Activated T-cell treated with anti-CD3 and anti-CD28 coated beads, Interleukin-2, amount 50 U/mL, for 48 hours (primary cell): Measurements from ENCODE around the gene ERF.

Experiments
- DNase-seq, 2 experiments: peaks; one replicate each; pipeline ENCODE4 v3.0.0-alpha.2; 2020

Gene ERF

GRCh38 chr19:42254850-42255765 lies at the start of gene ERF:
TSS of gene ERF (minus strand) at chr19:42255128. CDS start at chr19:42254999, 129 bp downstream.
- DNase-seq: peak; percentile 94 to 97

GRCh38 chr19:42303876-42304275 lies 48.9 kb upstream of the ERF start:
- no peak for DNase-seq

GRCh38 chr19:42303101-42303464 lies 48.2 kb upstream of the ERF start:
- DNase-seq: no peak

- peak in 1 of 2 experiments; percentile 58 for DNase-seq
These were observed 46.8 kb upstream of the ERF start, which contains the start of gene PRR19 for GRCh38 chr19:42301646-42302203. TSS of gene PRR19 (plus strand) at chr19:42302132. CDS start at chr19:42309585, 7,453 bp downstream.

GRCh38 chr19:42297039-42297438 lies 42.1 kb upstream of the ERF start:
- no peak for DNase-seq

- DNase-seq: peak; percentile 96 to 98
These were observed 41.0 kb upstream of the ERF start for GRCh38 chr19:42295831-42296525.

GRCh38 chr19:42295342-42295741 lies 40.4 kb upstream of the ERF start:
- no peak for DNase-seq

GRCh38 chr19:42294471-42295137 lies 39.7 kb upstream of the ERF start:
- no peak for DNase-seq

- DNase-seq: no peak
These were observed 39.0 kb upstream of the ERF start for GRCh38 chr19:42293948-42294347.

GRCh38 chr19:42293540-42293939 lies 38.6 kb upstream of the ERF start:
- DNase-seq: no peak

GRCh38 chr19:42292963-42293362 lies 38.0 kb upstream of the ERF start:
- no peak for DNase-seq

GRCh38 chr19:42292042-42292960 lies 37.4 kb upstream of the ERF start:
- no peak for DNase-seq

GRCh38 chr19:42291435-42291810 lies 36.5 kb upstream of the ERF start:
- DNase-seq: no peak

- DNase-seq: peak; percentile 76 to 78
These were observed 35.9 kb upstream of the ERF start for GRCh38 chr19:42290523-42291434.

- DNase-seq: no peak
These were observed 35.2 kb upstream of the ERF start for GRCh38 chr19:42290136-42290522.

- DNase-seq: no peak
These were observed 34.7 kb upstream of the ERF start for GRCh38 chr19:42289556-42290041.

GRCh38 chr19:42288881-42289555 lies 34.1 kb upstream of the ERF start:
- DNase-seq: no peak

GRCh38 chr19:42288387-42288786 lies 33.5 kb upstream of the ERF start:
- DNase-seq: no peak

GRCh38 chr19:42287827-42288107 lies 32.8 kb upstream of the ERF start:
- DNase-seq: no peak
